HEK293 (cell line): Measurements from ENCODE around the gene NDUFS8.

Source experiments
- ZNF211 ChIP-seq: fragments of 450-650 bp; formaldehyde crosslinking; IDR thresholded peaks from 2 replicates; pipeline ENCODE4 v1.5.1; 2016; ENCODE audit warnings: low read depth, missing biosample characterization, missing genetic modification characterization
- TF ChIP-seq, protein P1 (sequence below): fragments of 450-650 bp; formaldehyde crosslinking; IDR thresholded peaks from 2 replicates; pipeline ENCODE4 v1.5.1; 2017; ENCODE audit warnings: missing biosample characterization, missing genetic modification characterization
- TF ChIP-seq, protein P2 (sequence below): fragments of 450-650 bp; formaldehyde crosslinking; IDR thresholded peaks from 2 replicates; pipeline ENCODE4 v1.5.1; 2017; ENCODE audit warnings: missing biosample characterization, missing genetic modification characterization

Gene NDUFS8

DNA sequence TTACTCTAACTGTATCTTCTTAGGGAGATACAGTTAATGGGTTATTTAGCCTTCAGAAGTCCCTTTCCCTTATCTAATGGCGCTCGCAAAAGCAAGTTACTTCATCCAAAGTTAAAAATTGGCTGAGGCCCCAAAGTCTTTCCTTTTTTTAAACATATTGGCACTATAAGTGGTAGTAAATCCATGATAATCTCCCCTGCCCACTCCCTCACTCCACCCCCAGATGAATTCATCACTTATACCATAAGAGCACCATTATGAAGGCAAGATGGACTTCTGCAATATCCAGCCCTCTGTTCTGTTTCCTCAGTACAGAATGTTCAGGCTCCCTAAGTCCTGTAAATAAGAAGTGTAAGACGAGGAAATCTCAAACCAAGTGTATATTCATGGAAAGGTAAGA lies 53.0 kb downstream of the NDUFS8 start (continued):
- TF ChIP-seq, protein P1, sequence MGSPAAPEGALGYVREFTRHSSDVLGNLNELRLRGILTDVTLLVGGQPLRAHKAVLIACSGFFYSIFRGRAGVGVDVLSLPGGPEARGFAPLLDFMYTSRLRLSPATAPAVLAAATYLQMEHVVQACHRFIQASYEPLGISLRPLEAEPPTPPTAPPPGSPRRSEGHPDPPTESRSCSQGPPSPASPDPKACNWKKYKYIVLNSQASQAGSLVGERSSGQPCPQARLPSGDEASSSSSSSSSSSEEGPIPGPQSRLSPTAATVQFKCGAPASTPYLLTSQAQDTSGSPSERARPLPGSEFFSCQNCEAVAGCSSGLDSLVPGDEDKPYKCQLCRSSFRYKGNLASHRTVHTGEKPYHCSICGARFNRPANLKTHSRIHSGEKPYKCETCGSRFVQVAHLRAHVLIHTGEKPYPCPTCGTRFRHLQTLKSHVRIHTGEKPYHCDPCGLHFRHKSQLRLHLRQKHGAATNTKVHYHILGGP = no peak
- TF ChIP-seq, protein P2, sequence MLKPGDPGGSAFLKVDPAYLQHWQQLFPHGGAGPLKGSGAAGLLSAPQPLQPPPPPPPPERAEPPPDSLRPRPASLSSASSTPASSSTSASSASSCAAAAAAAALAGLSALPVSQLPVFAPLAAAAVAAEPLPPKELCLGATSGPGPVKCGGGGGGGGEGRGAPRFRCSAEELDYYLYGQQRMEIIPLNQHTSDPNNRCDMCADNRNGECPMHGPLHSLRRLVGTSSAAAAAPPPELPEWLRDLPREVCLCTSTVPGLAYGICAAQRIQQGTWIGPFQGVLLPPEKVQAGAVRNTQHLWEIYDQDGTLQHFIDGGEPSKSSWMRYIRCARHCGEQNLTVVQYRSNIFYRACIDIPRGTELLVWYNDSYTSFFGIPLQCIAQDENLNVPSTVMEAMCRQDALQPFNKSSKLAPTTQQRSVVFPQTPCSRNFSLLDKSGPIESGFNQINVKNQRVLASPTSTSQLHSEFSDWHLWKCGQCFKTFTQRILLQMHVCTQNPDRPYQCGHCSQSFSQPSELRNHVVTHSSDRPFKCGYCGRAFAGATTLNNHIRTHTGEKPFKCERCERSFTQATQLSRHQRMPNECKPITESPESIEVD (tag by site-specific recombination) = peak; percentile 75
- TF ChIP-seq ZNF211 (tag by site-specific recombination) = no peak
